Endothelial cell of umbilical vein (primary cell): Measurements from ENCODE around the gene ACOT11.
"Not testable (repeated sequence)": the region's sequence is repeated elsewhere in the genome, so short reads cannot be mapped to it uniquely, and the experiment has no call there.

ENCODE experiments used
- CTCF ChIP-seq, 2 donors: IDR thresholded peaks; 1 replicate in 1 of 2; 2 replicates in 1 of 2; pipeline ENCODE4 v1.5.1; 2011; ENCODE audit warnings: low read length in 2 of 2, mild to moderate bottlenecking in 2 of 2, moderate library complexity in 2 of 2, control low read depth in 1 of 2, inconsistent platforms in 1 of 2, low read depth in 1 of 2; ENCODE audit not compliant: insufficient read depth in 1 of 2; ENCODE audit errors: extremely low read depth in 1 of 2
- EZH2 ChIP-seq: IDR thresholded peaks from 2 replicates; pipeline ENCODE4 v1.6.1; 2012; ENCODE audit warnings: borderline replicate concordance, low read depth, mild to moderate bottlenecking, moderate library complexity, low read length, inconsistent platforms; ENCODE audit not compliant: severe bottlenecking
- FOS ChIP-seq: IDR thresholded peaks from 2 replicates; pipeline ENCODE4 v1.6.1; 2011; ENCODE audit warnings: mild to moderate bottlenecking, low read length, moderate library complexity, borderline replicate concordance; ENCODE audit not compliant: insufficient read depth
- POLR2AphosphoS5 ChIP-seq: IDR thresholded peaks from 2 replicates; pipeline ENCODE4 v1.6.1; 2012; ENCODE audit warnings: low read depth, mild to moderate bottlenecking, control low read depth, low read length, moderate library complexity; ENCODE audit not compliant: insufficient read depth

- TF ChIP-seq FOS; CTCF (IDR thresholded peaks at IDR 0.05; ENCODE audit: extremely low read depth in 1 of 2, insufficient read depth in 1 of 2, low read depth in 1 of 2, low read length in 2 of 2); EZH2; POLR2AphosphoS5: not testable (repeated sequence)
Observed at GRCh38 chr1:54536656-54537055, 11.4 kb upstream of the ACOT11 start.
